ENCODE measurements around the gene PHACTR3. TPM values are rescaled to one million over a fixed set of nuclear protein-coding genes. Genes with fewer than 3 reads are reported as not detected.

PHACTR3 gene
- total RNA-seq, 1 experiment from 2014 or later: 30.6 TPM

DNA sequence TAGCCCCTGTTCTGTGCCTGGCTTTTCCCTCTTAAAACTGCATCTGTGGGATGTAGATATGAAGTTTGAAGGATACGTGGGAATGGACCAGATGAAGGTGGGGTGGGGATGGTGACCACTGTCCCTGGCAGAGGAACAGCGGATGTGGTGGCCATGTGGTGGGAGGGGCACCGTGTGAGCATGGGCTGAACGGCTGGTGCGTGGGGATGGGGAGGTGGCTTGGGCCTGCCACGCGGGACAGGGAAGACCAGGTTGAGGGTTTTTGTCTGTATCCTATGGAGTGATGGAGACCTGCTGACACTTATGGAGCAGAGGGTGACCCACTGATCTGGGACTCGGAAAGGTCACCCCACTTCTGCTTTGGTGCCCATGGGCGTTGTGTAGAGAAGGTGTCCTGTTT lies 19.2 kb downstream of the PHACTR3 start:
- Histone ChIP-seq H3K9ac (ENCODE audit: low read length) (no peak overlapping the region), H3K9me2 (replicated peaks; ENCODE audit: low read length) (no peaks in the 10 kb centered on the region), H2AFZ (ENCODE audit: low read length) (no peak overlapping the region), H3K27me3 (ENCODE audit: low read length) (peaks cover 96% of the 10 kb centered on the region), H3K36me3 (ENCODE audit: low read depth, low read length) (no peaks in the 10 kb centered on the region), H3K79me2 (ENCODE audit: low read length) (no peaks in the 10 kb centered on the region), H3K4me1 (ENCODE audit: insufficient read depth, low read length) (no peaks in the 10 kb centered on the region), H3K27ac (ENCODE audit: low read length) (no peak overlapping the region), H3F3A (ENCODE audit: low read length, unreplicated experiment) (no peaks in the 10 kb centered on the region), H3K4me2 (ENCODE audit: low read length) (no peak overlapping the region), H4K20me1 (ENCODE audit: low read length) (no peaks in the 10 kb centered on the region), H3K4me3 (ENCODE audit: low read length) (no peak overlapping the region), H3K9me3 (ENCODE audit: low read length) (no peaks in the 10 kb centered on the region)
- intact Hi-C loops (cut with micrococcal nuclease): no loop called here
- ChIA-PET CTCF (no interaction called here), POLR2A (ENCODE audit: unreplicated experiment) (no interaction called here)
- TF ChIP-seq EZH2 (IDR thresholded peaks at IDR 0.05; ENCODE audit: low read length, unreplicated experiment) (no peak), EZH2phosphoT487 (IDR thresholded peaks at IDR 0.05; ENCODE audit: borderline replicate concordance, low read length) (no peak)
- TF ChIP-seq, protein P1, sequence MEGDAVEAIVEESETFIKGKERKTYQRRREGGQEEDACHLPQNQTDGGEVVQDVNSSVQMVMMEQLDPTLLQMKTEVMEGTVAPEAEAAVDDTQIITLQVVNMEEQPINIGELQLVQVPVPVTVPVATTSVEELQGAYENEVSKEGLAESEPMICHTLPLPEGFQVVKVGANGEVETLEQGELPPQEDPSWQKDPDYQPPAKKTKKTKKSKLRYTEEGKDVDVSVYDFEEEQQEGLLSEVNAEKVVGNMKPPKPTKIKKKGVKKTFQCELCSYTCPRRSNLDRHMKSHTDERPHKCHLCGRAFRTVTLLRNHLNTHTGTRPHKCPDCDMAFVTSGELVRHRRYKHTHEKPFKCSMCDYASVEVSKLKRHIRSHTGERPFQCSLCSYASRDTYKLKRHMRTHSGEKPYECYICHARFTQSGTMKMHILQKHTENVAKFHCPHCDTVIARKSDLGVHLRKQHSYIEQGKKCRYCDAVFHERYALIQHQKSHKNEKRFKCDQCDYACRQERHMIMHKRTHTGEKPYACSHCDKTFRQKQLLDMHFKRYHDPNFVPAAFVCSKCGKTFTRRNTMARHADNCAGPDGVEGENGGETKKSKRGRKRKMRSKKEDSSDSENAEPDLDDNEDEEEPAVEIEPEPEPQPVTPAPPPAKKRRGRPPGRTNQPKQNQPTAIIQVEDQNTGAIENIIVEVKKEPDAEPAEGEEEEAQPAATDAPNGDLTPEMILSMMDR (conservative IDR thresholded peaks at IDR 0.05; ENCODE audit: low read depth, low read length): no peak
- DNase-seq (no peak), ATAC-seq (no peak)
- no TSS peak for BruUV-seq (replicated peaks)

DNA sequence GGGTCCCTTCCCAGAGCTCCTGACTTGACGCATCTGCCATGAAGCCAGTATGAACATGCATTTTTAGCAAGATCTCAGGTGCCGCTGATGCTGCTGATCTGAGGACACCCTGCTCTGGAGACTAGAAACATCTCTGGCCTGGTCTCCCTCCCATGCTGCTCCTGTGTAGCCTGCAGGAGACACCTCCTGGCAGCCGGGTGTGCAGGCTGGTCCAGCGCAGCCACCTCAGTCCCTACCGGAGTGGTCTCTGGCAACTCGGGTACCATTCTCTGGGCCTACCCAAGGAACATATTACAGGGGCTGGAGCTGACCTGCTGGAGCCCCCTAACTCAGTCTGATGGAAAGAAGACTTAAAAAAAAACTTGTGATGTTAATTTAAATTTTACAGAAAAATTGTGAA lies 20.1 kb downstream of the PHACTR3 start:
- intact Hi-C loops (cut with micrococcal nuclease): no loop called here
- Histone ChIP-seq H2AFZ (ENCODE audit: low read length) (no peak overlapping the region), H3K36me3 (ENCODE audit: low read depth, low read length) (no peaks in the 10 kb centered on the region), H3K9me2 (replicated peaks; ENCODE audit: low read length) (no peaks in the 10 kb centered on the region), H3K27ac (ENCODE audit: low read length) (no peak overlapping the region), H3K4me3 (ENCODE audit: low read length) (no peak overlapping the region), H3K27me3 (ENCODE audit: low read length) (peaks cover 96% of the 10 kb centered on the region), H4K20me1 (ENCODE audit: low read length) (no peaks in the 10 kb centered on the region), H3K4me2 (ENCODE audit: low read length) (no peak overlapping the region), H3K79me2 (ENCODE audit: low read length) (no peaks in the 10 kb centered on the region), H3F3A (ENCODE audit: low read length, unreplicated experiment) (no peaks in the 10 kb centered on the region), H3K9me3 (ENCODE audit: low read length) (no peaks in the 10 kb centered on the region), H3K4me1 (ENCODE audit: insufficient read depth, low read length) (no peaks in the 10 kb centered on the region), H3K9ac (ENCODE audit: low read length) (no peak overlapping the region)
- no TSS peak for BruUV-seq (replicated peaks)
- POLR2A ChIA-PET (ENCODE audit: unreplicated experiment): no interaction called here
- CTCF ChIA-PET: interaction anchor here (0.6 kb wide), 1 partner anchor 368 kb away, joined by 6 read pairs; no protein-coding TSS in a partner anchor
- TF ChIP-seq, protein P1 (conservative IDR thresholded peaks at IDR 0.05; ENCODE audit: low read depth, low read length): no peak
- no peak for TF ChIP-seq EZH2phosphoT487 (IDR thresholded peaks at IDR 0.05; ENCODE audit: borderline replicate concordance, low read length)
- no peak for TF ChIP-seq EZH2 (IDR thresholded peaks at IDR 0.05; ENCODE audit: low read length, unreplicated experiment)
- no peak for ATAC-seq
- no peak for DNase-seq

DNA sequence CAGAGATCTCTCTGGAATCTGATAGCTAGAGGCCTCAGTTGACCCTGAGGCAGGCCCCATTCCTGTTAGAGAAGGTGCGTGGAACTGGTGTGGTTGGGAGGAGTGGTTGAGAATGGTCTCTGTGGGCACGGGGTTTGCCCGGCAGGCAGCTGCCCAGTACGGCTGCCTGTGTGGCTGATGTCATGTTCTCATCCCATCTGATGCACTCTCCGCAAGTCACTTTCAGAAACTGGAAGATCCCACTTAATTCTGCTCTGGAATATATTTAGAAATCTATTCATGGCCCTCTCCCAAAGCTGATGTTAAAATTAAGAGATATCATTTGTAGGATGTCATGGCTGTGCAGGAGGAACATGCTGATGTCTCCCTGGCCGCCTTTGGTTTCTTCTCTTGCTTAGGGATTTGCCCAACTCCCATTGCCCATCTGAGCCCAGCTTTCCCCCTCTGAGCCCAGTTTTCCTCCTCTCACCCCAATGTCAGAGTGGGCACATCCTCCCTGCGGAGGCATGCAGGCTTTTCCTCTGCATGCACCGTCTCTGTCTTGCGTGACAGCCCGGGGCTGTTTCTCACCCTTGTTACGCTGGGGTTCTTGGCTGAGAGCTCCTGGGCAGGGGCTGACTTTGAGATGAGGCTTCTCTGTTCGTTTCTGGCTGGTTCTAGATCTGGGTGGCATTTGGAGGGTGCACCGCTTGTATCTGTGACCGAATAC lies 21.0 kb downstream of the PHACTR3 start:
- Histone ChIP-seq H3K4me2 (ENCODE audit: low read length) (no peak overlapping the region), H3K79me2 (ENCODE audit: low read length) (no peaks in the 10 kb centered on the region), H3K9ac (ENCODE audit: low read length) (no peak overlapping the region), H3K27ac (ENCODE audit: low read length) (no peak overlapping the region), H3K4me3 (ENCODE audit: low read length) (no peak overlapping the region), H2AFZ (ENCODE audit: low read length) (no peak overlapping the region), H3K27me3 (ENCODE audit: low read length) (peaks cover 94% of the 10 kb centered on the region), H3K9me3 (ENCODE audit: low read length) (no peaks in the 10 kb centered on the region), H3F3A (ENCODE audit: low read length, unreplicated experiment) (no peaks in the 10 kb centered on the region), H4K20me1 (ENCODE audit: low read length) (no peaks in the 10 kb centered on the region), H3K36me3 (ENCODE audit: low read depth, low read length) (no peaks in the 10 kb centered on the region), H3K9me2 (replicated peaks; ENCODE audit: low read length) (no peaks in the 10 kb centered on the region), H3K4me1 (ENCODE audit: insufficient read depth, low read length) (no peaks in the 10 kb centered on the region)
- intact Hi-C loops (cut with micrococcal nuclease): no loop called here
- DNase-seq (no peak), ATAC-seq (no peak)
- no peak for TF ChIP-seq EZH2 (IDR thresholded peaks at IDR 0.05; ENCODE audit: low read length, unreplicated experiment)
- TF ChIP-seq EZH2phosphoT487 (IDR thresholded peaks at IDR 0.05; ENCODE audit: borderline replicate concordance, low read length): no peak
- TF ChIP-seq, protein P1 (conservative IDR thresholded peaks at IDR 0.05; ENCODE audit: low read depth, low read length): no peak
- ChIA-PET POLR2A (ENCODE audit: unreplicated experiment) (no interaction called here), CTCF (interaction anchor here (0.6 kb wide), 1 partner anchor 367 kb away, joined by 6 read pairs; no protein-coding TSS in a partner anchor)
- no TSS peak for BruUV-seq (replicated peaks)
